Sigmoid colon (tissue), 7 donors: ENCODE measurements around the gene MYO9A. TPM values are rescaled to one million over a fixed set of nuclear protein-coding genes. Genes with fewer than 3 reads are reported as not detected.

Source experiments
- DNase-seq: peaks from one replicate; pipeline ENCODE4 v3.0.0-alpha.2; 2019
- H3K27ac ChIP-seq, 4 donors: fragments of 200-600 bp; sonication (generic); one replicate each; pipeline ENCODE4 v1.5.1; 2016 to 2019; ENCODE audit warnings: mild to moderate bottlenecking in 1 of 4
- H3K27me3 ChIP-seq, 3 donors: fragments of 200-600 bp; sonication (generic); one replicate each; pipeline ENCODE4 v1.5.1; 2019; ENCODE audit warnings: mild to moderate bottlenecking in 1 of 3
- H3K36me3 ChIP-seq, 4 donors: fragments of 200-600 bp; sonication (generic); one replicate each; pipeline ENCODE4 v1.5.1; 2016 to 2019
- H3K4me1 ChIP-seq, 4 donors: fragments of 200-600 bp; sonication (generic); one replicate each; pipeline ENCODE4 v1.5.1; 2017 to 2019
- H3K4me3 ChIP-seq, 4 donors: fragments of 200-600 bp; sonication (generic); one replicate each; pipeline ENCODE4 v1.5.1; 2017 to 2019; ENCODE audit warnings: mild to moderate bottlenecking in 2 of 4, moderate library complexity in 1 of 4
- H3K9me3 ChIP-seq, 4 donors: fragments of 200-600 bp in 3 of 4; sonication (generic) in 3 of 4; one replicate each; pipeline versions ENCODE4 v1.5.1 to v1.6.1; 2013 to 2019
- CTCF ChIP-seq, 4 experiments: fragments of 450-650 bp in 3 of 4; fragments of 200-600 bp in 1 of 4; IDR thresholded peaks; one replicate each; pipeline ENCODE4 v1.5.1; 2016 to 2019; ENCODE audit warnings: antibody characterized with exemption in 4 of 4, mild to moderate bottlenecking in 3 of 4, moderate library complexity in 2 of 4
- EP300 ChIP-seq, 4 donors: sonication (generic); formaldehyde crosslinking; IDR thresholded peaks; one replicate each; pipeline ENCODE4 v1.6.1; 2017; ENCODE audit warnings: antibody characterized with exemption in 4 of 4
- POLR2A ChIP-seq, 2 donors: fragments of 450-650 bp; IDR thresholded peaks; one replicate each; pipeline ENCODE4 v1.6.1; 2016; ENCODE audit warnings: antibody characterized with exemption in 2 of 2, mild to moderate bottlenecking in 2 of 2, moderate library complexity in 2 of 2
- POLR2AphosphoS5 ChIP-seq, 4 donors: sonication (generic); formaldehyde crosslinking; IDR thresholded peaks; one replicate each; pipeline ENCODE4 v1.6.1; 2017; ENCODE audit warnings: antibody characterized with exemption in 4 of 4
- WGBS, 2 donors: extraction: QIAGEN DNeasy Blood & Tissue Kit; methylation state at CpG; one replicate each; pipeline ENCODE4 v1.1.7; 2013; 5-methylcytosine and 5-hydroxymethylcytosine counted together
- intact Hi-C: fragments of 100-400 bp; cut with DNase I; formaldehyde crosslinking; loops from one replicate; pipeline ENCODE4 v1.15.1; 2023
- polyA plus RNA-seq, 3 donors: library from polyadenylated mRNA; stranded (reverse); fragments of 200-250 nt; gene quantifications; one replicate each; pipeline ENCODE4 v1.2.3, GENCODE V29; 2013
- total RNA-seq, 4 donors: library from RNA; depleted of rRNA; stranded (reverse); fragments of >200 nt; gene quantifications; one replicate each; pipeline ENCODE4 v1.1.0, GENCODE V29; 2016
- donor health status: healthy with polysubstance abuse.
- donor health status: Bipolar disorder and iron deficiency.
- donor health status: healthy.

Gene MYO9A
- total and polyA plus RNA-seq, 7 donors = 3.0 to 80.0 (median 55.8) TPM

DNA sequence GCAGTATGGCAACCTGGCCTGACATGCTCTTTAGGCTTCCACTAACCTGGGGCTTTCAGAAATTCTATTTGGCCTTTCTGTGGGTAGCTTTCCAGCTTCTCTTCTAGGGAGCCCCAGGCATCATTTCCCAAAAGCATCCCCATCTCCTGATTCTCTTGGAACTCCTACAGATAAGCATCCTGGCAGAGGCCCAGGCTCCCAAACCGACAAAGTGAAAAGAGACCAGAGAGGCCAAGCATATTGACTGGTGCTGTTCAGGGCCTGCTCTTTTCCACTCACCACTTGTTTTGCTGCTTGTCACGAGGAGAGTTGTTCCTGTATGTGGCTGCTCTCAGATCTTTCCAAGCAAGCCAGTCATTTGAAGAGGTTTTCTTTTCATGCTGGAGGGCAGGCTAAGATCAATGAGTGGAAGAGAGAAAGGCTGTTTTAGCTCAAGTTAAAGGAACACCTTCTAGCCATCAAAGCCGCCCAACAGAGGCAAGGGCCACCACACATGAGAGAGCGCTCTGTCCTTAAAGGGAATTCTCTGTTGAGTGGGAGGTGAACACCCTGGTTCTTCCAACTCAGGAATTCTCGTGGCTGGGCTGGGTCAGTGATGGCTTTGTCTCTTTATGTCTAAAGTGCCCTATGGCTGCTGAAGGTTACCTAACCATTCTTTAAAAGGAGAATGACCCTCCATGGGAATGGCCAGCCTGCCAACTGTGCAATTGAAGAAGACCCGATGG lies 338.7 kb downstream of the MYO9A start:
- intact Hi-C loops = no loop called here
- Histone ChIP-seq H3K9me3 (no peaks in the 10 kb centered on the region), H3K27ac (no peak overlapping the region), H3K27me3 (no peaks in the 10 kb centered on the region), H3K4me3 (no peak overlapping the region), H3K36me3 (no peaks in the 10 kb centered on the region), H3K4me1 (no peaks in the 10 kb centered on the region)
- TF ChIP-seq EP300 (IDR thresholded peaks at IDR 0.05) (no peak), CTCF (IDR thresholded peaks at IDR 0.05) (no peak), POLR2AphosphoS5 (IDR thresholded peaks at IDR 0.05) (no peak), POLR2A (IDR thresholded peaks at IDR 0.05) (no peak)
- DNase-seq = no peak
- WGBS, 2 donors = 93 to 94% methylated on average over 6 of the region's 6 CpGs

DNA sequence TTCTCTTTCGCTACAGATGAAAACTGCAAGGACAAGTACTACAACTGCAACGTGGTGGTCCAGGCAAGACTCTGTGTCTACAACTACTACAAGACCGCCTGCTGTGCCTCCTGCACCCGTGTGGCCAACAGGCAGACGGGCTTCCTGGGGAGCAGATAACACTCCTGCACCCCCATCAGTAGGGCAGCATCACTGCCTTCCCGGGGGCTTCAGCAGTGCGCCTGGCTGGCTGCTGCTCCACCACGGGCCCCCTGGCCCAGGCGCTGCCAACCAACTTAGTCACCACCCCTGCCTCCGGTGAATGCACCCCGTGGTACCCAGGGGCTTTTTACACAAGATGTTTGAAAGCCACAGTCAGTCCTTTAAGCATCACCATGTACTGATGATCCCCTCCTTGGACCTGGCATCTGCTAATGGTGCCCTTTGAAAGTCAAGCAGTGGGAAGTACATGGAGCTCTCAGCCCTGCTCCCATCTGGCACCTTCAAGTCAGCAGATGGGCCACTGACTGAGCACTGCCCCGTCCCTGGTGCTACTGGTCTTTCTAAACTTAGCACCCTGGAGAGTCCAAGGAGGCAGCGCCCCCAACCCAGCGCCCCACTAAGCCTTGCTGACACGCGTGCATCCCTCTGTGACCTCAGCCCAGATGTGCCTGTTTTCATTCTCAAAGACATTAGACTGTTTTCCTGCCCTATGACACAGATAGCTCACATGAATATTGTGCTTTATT lies 340.6 kb downstream of the MYO9A start:
- DNase-seq = no peak
- Histone ChIP-seq H3K4me3 (no peak overlapping the region), H3K36me3 (no peaks in the 10 kb centered on the region), H3K27ac (no peak overlapping the region), H3K27me3 (no peaks in the 10 kb centered on the region), H3K9me3 (no peaks in the 10 kb centered on the region), H3K4me1 (no peaks in the 10 kb centered on the region)
- WGBS, 2 donors = 90 to 93% methylated on average over 16 of the region's 16 CpGs
- no peak for TF ChIP-seq EP300 (IDR thresholded peaks at IDR 0.05)
- no peak for TF ChIP-seq POLR2A (IDR thresholded peaks at IDR 0.05)
- no peak for TF ChIP-seq CTCF (IDR thresholded peaks at IDR 0.05)
- no peak for TF ChIP-seq POLR2AphosphoS5 (IDR thresholded peaks at IDR 0.05)
- intact Hi-C loops = no loop called here

- no peaks in the 10 kb centered on the region for H3K4me1 ChIP-seq
- WGBS, 2 donors = 84 to 85% methylated on average over 3 of the region's 3 CpGs
- H3K27ac ChIP-seq = no peak overlapping the region
- TF ChIP-seq POLR2AphosphoS5 (IDR thresholded peaks at IDR 0.05) = no peak
- no peak for TF ChIP-seq EP300 (IDR thresholded peaks at IDR 0.05)
- no peak for TF ChIP-seq CTCF (IDR thresholded peaks at IDR 0.05)
- TF ChIP-seq POLR2A (IDR thresholded peaks at IDR 0.05) = no peak
- no peak for DNase-seq
- H3K36me3 ChIP-seq = no peaks in the 10 kb centered on the region
- H3K27me3 ChIP-seq = no peaks in the 10 kb centered on the region
- H3K9me3 ChIP-seq = no peaks in the 10 kb centered on the region
- intact Hi-C loops = no loop called here
- H3K4me3 ChIP-seq = no peak overlapping the region
Observed at GRCh38 chr15:71776304-71776703, 341.6 kb downstream of the MYO9A start.

- no peak for TF ChIP-seq POLR2AphosphoS5 (IDR thresholded peaks at IDR 0.05)
- no peak for TF ChIP-seq EP300 (IDR thresholded peaks at IDR 0.05)
- TF ChIP-seq POLR2A (IDR thresholded peaks at IDR 0.05) = no peak
- no peak for TF ChIP-seq CTCF (IDR thresholded peaks at IDR 0.05)
- intact Hi-C loops = no loop called here
- no peak overlapping the region for H3K4me3 ChIP-seq
Observed at GRCh38 chr15:71775856-71776255, 342.1 kb downstream of the MYO9A start.

More at GRCh38 chr15:71775856-71776255, 342.1 kb downstream of the MYO9A start:
- Histone ChIP-seq H3K9me3 (no peaks in the 10 kb centered on the region), H3K4me1 (no peaks in the 10 kb centered on the region), H3K27me3 (no peaks in the 10 kb centered on the region), H3K36me3 (no peaks in the 10 kb centered on the region), H3K27ac (no peak overlapping the region)
- DNase-seq = no peak
